OCI-LY7 (cell line): Measurements from ENCODE around the gene PPP6R3. TPM values are rescaled to one million over a fixed set of nuclear protein-coding genes. Genes with fewer than 3 reads are reported as not detected.
"Not testable (repeated sequence)": the region's sequence is repeated elsewhere in the genome, so short reads cannot be mapped to it uniquely, and the experiment has no call there.

ENCODE experiments used
- BruUV-seq: library from RNA; stranded (reverse); fragments of 400-500 nt; replicated peaks from 2 replicates; lab custom pipeline; 2021; lab: Mats Ljungman, UMichigan
- CTCF ChIA-PET: fragments of 300-600 bp; sonication (Branson Sonifier 250); formaldehyde crosslinking; loops from one replicate; lab custom pipeline; 2022; ENCODE audit warnings: antibody characterized with exemption; ENCODE audit not compliant: unreplicated experiment; lab: Charles Lee
- POLR2A ChIA-PET: fragments of 300-600 bp; sonication (Branson Sonifier 250); formaldehyde crosslinking; loops from one replicate; lab custom pipeline; 2022; ENCODE audit warnings: antibody characterized with exemption; lab: Charles Lee
- DNase-seq: peaks from one replicate; pipeline ENCODE4 v3.0.0-alpha.2; 2015; ENCODE audit warnings: low spot score
- H2AFZ ChIP-seq: fragments of 200-600 bp; sonication (generic), shearing (Covaris generic); 2 replicates; pipeline ENCODE4 v1.6.1; 2014; ENCODE audit warnings: mild to moderate bottlenecking, antibody characterized with exemption, low read length, moderate library complexity
- H3K27ac ChIP-seq: fragments of 200-600 bp; sonication (generic); 2 replicates; pipeline ENCODE4 v1.5.1; 2014; ENCODE audit warnings: mixed run types, low read depth, mild to moderate bottlenecking, moderate library complexity, low read length, inconsistent platforms; ENCODE audit not compliant: poor library complexity, severe bottlenecking
- H3K36me3 ChIP-seq: fragments of 200-600 bp; sonication (generic); 2 replicates; pipeline ENCODE4 v1.6.1; 2014; ENCODE audit warnings: mild to moderate bottlenecking, antibody characterized with exemption, low read length, moderate library complexity, mixed read lengths; ENCODE audit not compliant: insufficient read depth
- H3K4me1 ChIP-seq: fragments of 200-600 bp; sonication (generic); 2 replicates; pipeline ENCODE4 v1.5.1; 2014; ENCODE audit warnings: mild to moderate bottlenecking, low read length; ENCODE audit not compliant: insufficient read depth, poor library complexity, severe bottlenecking
- H3K4me2 ChIP-seq: fragments of 200-600 bp; sonication (generic); 2 replicates; pipeline ENCODE4 v1.6.1; 2014; ENCODE audit warnings: mild to moderate bottlenecking, low read length
- H3K4me3 ChIP-seq: fragments of 200-600 bp; sonication (generic); 2 replicates; pipeline ENCODE4 v1.5.1; 2014; ENCODE audit warnings: mild to moderate bottlenecking, low read depth, low read length; ENCODE audit not compliant: poor library complexity, severe bottlenecking
- H3K79me2 ChIP-seq: fragments of 200-600 bp; sonication (generic); 2 replicates; pipeline ENCODE4 v1.6.1; 2016; ENCODE audit warnings: low read depth, mild to moderate bottlenecking, low read length, moderate library complexity, mixed read lengths; ENCODE audit not compliant: insufficient read depth
- H3K9me2 ChIP-seq: fragments of 200-600 bp; sonication (generic); 2 replicates; pipeline ENCODE4 v1.6.1; 2016; ENCODE audit warnings: mild to moderate bottlenecking, low read length, mixed read lengths; ENCODE audit not compliant: insufficient read depth
- H3K9me3 ChIP-seq: fragments of 200-600 bp; sonication (generic); 2 replicates; pipeline ENCODE4 v1.6.1; 2014; ENCODE audit warnings: mild to moderate bottlenecking, mixed run types, low read length, mixed read lengths
- H4K20me1 ChIP-seq: fragments of 200-600 bp; sonication (generic); 2 replicates; pipeline ENCODE4 v1.6.1; 2014; ENCODE audit warnings: mild to moderate bottlenecking, antibody characterized with exemption, low read length, moderate library complexity, mixed read lengths; ENCODE audit not compliant: insufficient read depth
- CTCF ChIP-seq: fragments of 200-600 bp; sonication (generic); conservative IDR thresholded peaks from 2 replicates; pipeline ENCODE4 v1.5.1; 2014; ENCODE audit warnings: mild to moderate bottlenecking, antibody characterized with exemption, low read length, moderate library complexity, mixed read lengths
- EZH2phosphoT487 ChIP-seq: fragments of 200-600 bp; sonication (generic); IDR thresholded peaks from 2 replicates; pipeline ENCODE4 v1.6.1; 2018; ENCODE audit warnings: low read depth, borderline replicate concordance, mild to moderate bottlenecking, mixed run types, antibody characterized with exemption, low read length, moderate library complexity, mixed read lengths
- intact Hi-C: fragments of 100-400 bp; cut with micrococcal nuclease; formaldehyde crosslinking; loops from one replicate; pipeline ENCODE4 v1.10.0; 2022; ENCODE audit not compliant: unreplicated experiment
- total RNA-seq, 2 experiments: library from RNA; depleted of rRNA in 1 of 2; stranded (reverse); fragments of >200 nt in 1 of 2; shearing (Covaris generic) in 1 of 2; gene quantifications; 2 replicates each; pipeline ENCODE4 v1.2.3, GENCODE V29; 2014 to 2022

Gene PPP6R3
- total RNA-seq, 2 experiments from 2014 or later, result 122 to 151 TPM

GRCh38 chr11:68539395-68539794 lies 78.8 kb downstream of the PPP6R3 start:
- POLR2A ChIA-PET, result no interaction called here
- H3K27ac ChIP-seq, result no peak overlapping the region
- DNase-seq, result no peak
- peaks cover 12% of the 10 kb centered on the region; the same call in 1 of the 2 replicates for H3K79me2 ChIP-seq
- intact Hi-C loops, result no loop called here
- no peaks in the 10 kb centered on the region for H3K9me2 ChIP-seq
- TF ChIP-seq EZH2phosphoT487 (no peak), CTCF (no peak)
- H3K9me3 ChIP-seq, result no peaks in the 10 kb centered on the region
- no TSS peak for BruUV-seq
- H3K36me3 ChIP-seq, result peaks cover 95% of the 10 kb centered on the region
- no peaks in the 10 kb centered on the region for H3K4me1 ChIP-seq
- no peak overlapping the region for H3K4me3 ChIP-seq
- peaks cover 13% of the 10 kb centered on the region; the same call in 1 of the 2 replicates for H4K20me1 ChIP-seq
- no peak overlapping the region for H3K4me2 ChIP-seq
- no peak overlapping the region for H2AFZ ChIP-seq
- CTCF ChIA-PET, result no interaction called here

- POLR2A ChIA-PET, CTCF ChIA-PET, BruUV-seq, intact Hi-C loops, H2AFZ ChIP-seq, H3K27ac ChIP-seq, H3K9me2 ChIP-seq, DNase-seq, H3K4me1 ChIP-seq, H3K9me3 ChIP-seq, H3K4me3 ChIP-seq, H3K4me2 ChIP-seq, H3K79me2 ChIP-seq: not testable (repeated sequence)
- Histone ChIP-seq H4K20me1 (peaks cover 13% of the 10 kb centered on the region; the same call in 1 of the 2 replicates), H3K36me3 (peaks cover 95% of the 10 kb centered on the region)
Measured at GRCh38 chr11:68540504-68540903, 80.0 kb downstream of the PPP6R3 start.

GRCh38 chr11:68541116-68541515 lies 80.6 kb downstream of the PPP6R3 start:
- intact Hi-C loops, result no loop called here
- BruUV-seq, result no TSS peak

More at GRCh38 chr11:68541116-68541515, 80.6 kb downstream of the PPP6R3 start:
- Histone ChIP-seq H2AFZ (no peak overlapping the region), H3K4me2 (no peak overlapping the region), H3K79me2 (no peaks in the 10 kb centered on the region; the same call in 1 of the 2 replicates), H3K9me2 (no peaks in the 10 kb centered on the region), H3K4me1 (no peaks in the 10 kb centered on the region), H3K9me3 (no peaks in the 10 kb centered on the region), H3K27ac (no peak overlapping the region), H3K4me3 (no peak overlapping the region), H3K36me3 (peaks cover 97% of the 10 kb centered on the region), H4K20me1 (peaks cover 12% of the 10 kb centered on the region; the same call in 1 of the 2 replicates)
- DNase-seq, result no peak
- no peak for TF ChIP-seq CTCF
- TF ChIP-seq EZH2phosphoT487, result no peak
- CTCF ChIA-PET, result no interaction called here
- POLR2A ChIA-PET, result no interaction called here
